Smooth muscle cell (in vitro differentiated cells): ENCODE measurements around the gene HAS3. TPM values are rescaled to one million over a fixed set of nuclear protein-coding genes. Genes with fewer than 3 reads are reported as not detected.

Experiments used
- DNase-seq: peaks from one replicate; lab custom pipeline; 2025; ENCODE audit not compliant: unreplicated experiment; lab: John Stamatoyannopoulos, UW
- H2AFZ ChIP-seq: fragments of 200-600 bp; sonication (generic); 2 replicates; pipeline ENCODE4 v1.6.0; 2016; ENCODE audit warnings: antibody characterized with exemption, low read depth, mild to moderate bottlenecking
- H3F3A ChIP-seq: fragments of 200-600 bp; sonication (generic); 2 replicates; pipeline ENCODE4 v1.6.0; 2017; ENCODE audit warnings: antibody characterized with exemption, low read depth
- H3K27ac ChIP-seq: fragments of 200-600 bp; sonication (generic); 2 replicates; pipeline ENCODE4 v1.5.1; 2016; ENCODE audit warnings: low read depth, mild to moderate bottlenecking
- H3K27me3 ChIP-seq: fragments of 200-600 bp; sonication (generic); 2 replicates; pipeline ENCODE4 v1.6.1; 2016; ENCODE audit warnings: low read depth, mild to moderate bottlenecking
- H3K36me3 ChIP-seq: fragments of 200-600 bp; sonication (generic); 2 replicates; pipeline ENCODE4 v1.5.1; 2016; ENCODE audit warnings: low read depth
- H3K4me1 ChIP-seq: fragments of 200-600 bp; sonication (generic); 2 replicates; pipeline ENCODE4 v1.5.1; 2016; ENCODE audit warnings: low read depth
- H3K4me2 ChIP-seq: fragments of 200-600 bp; sonication (generic); 2 replicates; pipeline ENCODE4 v1.6.0; 2016; ENCODE audit warnings: mild to moderate bottlenecking
- H3K4me3 ChIP-seq: fragments of 200-600 bp; sonication (generic); 2 replicates; pipeline ENCODE4 v1.5.1; 2016; ENCODE audit warnings: mild to moderate bottlenecking
- H3K79me2 ChIP-seq: fragments of 200-600 bp; sonication (generic); 2 replicates; pipeline ENCODE4 v1.6.0; 2016; ENCODE audit warnings: low read depth, mild to moderate bottlenecking
- H3K9ac ChIP-seq: fragments of 200-600 bp; sonication (generic); 2 replicates; pipeline ENCODE4 v1.6.0; 2016; ENCODE audit warnings: low read depth
- H3K9me3 ChIP-seq: fragments of 200-600 bp; sonication (generic); replicated peaks from 2 replicates; pipeline ENCODE4 v1.5.1; 2016; ENCODE audit warnings: low read depth
- H4K20me1 ChIP-seq: fragments of 200-600 bp; sonication (generic); 2 replicates; pipeline ENCODE4 v1.6.0; 2016; ENCODE audit warnings: low read depth
- CTCF ChIP-seq: fragments of 200-600 bp; sonication (generic); IDR thresholded peaks from 2 replicates; pipeline ENCODE4 v1.5.1; 2017; ENCODE audit warnings: borderline replicate concordance, mild to moderate bottlenecking, antibody characterized with exemption; ENCODE audit not compliant: insufficient read depth, poor library complexity, severe bottlenecking
- WGBS: methylation state at CpG from one replicate; pipeline ENCODE4 v1.1.7; 2016; ENCODE audit warnings: low lambda C conversion rate; 5-methylcytosine and 5-hydroxymethylcytosine counted together
- polyA plus RNA-seq: library from polyadenylated mRNA; unstranded; fragments of >200 nt; fragmentation: Nextera tagmentation; extraction: Ambion mirVana; gene quantifications from 2 replicates; pipeline ENCODE4 v1.2.1, GENCODE V29; 2016
- total RNA-seq: library from RNA; depleted of rRNA; stranded (reverse); fragments of >200 nt; gene quantifications from 2 replicates; pipeline ENCODE4 v1.2.3, GENCODE V29; 2014

HAS3 gene
- total and polyA plus RNA-seq, 2 experiments from 2014 or later: 0.39 to 2.7 TPM

GRCh38 chr16:69084289-69084688 is 21.2 kb upstream of the HAS3 start:
- no peak overlapping the region for H3K27ac ChIP-seq
- no peak for DNase-seq
- H3K4me3 ChIP-seq: no peak overlapping the region
- no peaks in the 10 kb centered on the region for H3K9me3 ChIP-seq
- H2AFZ ChIP-seq: no peak overlapping the region
- TF ChIP-seq CTCF: no peak
- peaks cover 11% of the 10 kb centered on the region for H3K4me1 ChIP-seq
- 72% methylated on average over 2 of the region's 2 CpGs for WGBS
- no peaks in the 10 kb centered on the region for H3F3A ChIP-seq
- H4K20me1 ChIP-seq: no peaks in the 10 kb centered on the region
- H3K27me3 ChIP-seq: no peaks in the 10 kb centered on the region
- H3K36me3 ChIP-seq: no peaks in the 10 kb centered on the region
- no peak overlapping the region for H3K9ac ChIP-seq
- no peak overlapping the region for H3K4me2 ChIP-seq
- H3K79me2 ChIP-seq: no peaks in the 10 kb centered on the region

DNA sequence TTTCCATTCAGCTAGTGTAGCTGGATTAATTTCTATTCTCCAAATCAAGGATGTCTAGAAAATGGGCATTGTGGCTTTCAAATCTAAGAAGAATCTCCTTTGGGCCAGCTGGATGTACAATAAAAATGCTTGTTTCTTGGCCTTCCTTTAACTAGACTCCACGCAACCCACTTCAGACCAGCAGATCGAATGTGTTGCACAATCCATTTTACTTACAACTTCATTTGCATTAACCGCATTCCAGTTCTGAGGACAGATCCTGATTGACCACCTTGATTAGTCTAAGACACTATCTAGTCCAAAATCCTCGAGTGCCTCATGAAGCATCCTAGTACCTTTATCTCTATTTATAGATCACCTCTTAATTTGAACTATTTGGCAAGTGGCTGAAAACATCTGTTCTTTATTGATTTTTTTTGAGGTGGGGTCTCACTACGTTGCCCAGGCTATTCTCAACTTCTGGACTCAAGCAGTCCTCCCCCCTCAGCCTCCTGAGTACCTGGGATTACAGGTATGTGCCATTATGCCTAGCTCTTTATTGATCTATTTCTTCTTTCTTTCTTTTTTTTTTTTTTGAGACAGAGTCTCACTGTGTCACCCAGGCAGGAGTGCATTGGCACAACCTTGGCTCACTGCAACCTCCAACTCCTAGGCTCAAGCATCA is 20.3 kb upstream of the HAS3 start:
- no peaks in the 10 kb centered on the region for H3F3A ChIP-seq
- WGBS: 94% methylated on average over 5 of the region's 5 CpGs
- no peak overlapping the region for H3K9ac ChIP-seq
- H3K4me3 ChIP-seq: no peak overlapping the region
- no peak overlapping the region for H2AFZ ChIP-seq
- H3K4me1 ChIP-seq: peaks cover 12% of the 10 kb centered on the region
- TF ChIP-seq CTCF: no peak
- no peaks in the 10 kb centered on the region for H3K36me3 ChIP-seq
- no peak for DNase-seq
- no peaks in the 10 kb centered on the region for H3K79me2 ChIP-seq
- no peaks in the 10 kb centered on the region for H3K27me3 ChIP-seq
- H3K4me2 ChIP-seq: no peak overlapping the region
- no peaks in the 10 kb centered on the region for H3K9me3 ChIP-seq
- no peak overlapping the region for H3K27ac ChIP-seq
- H4K20me1 ChIP-seq: no peaks in the 10 kb centered on the region

DNA sequence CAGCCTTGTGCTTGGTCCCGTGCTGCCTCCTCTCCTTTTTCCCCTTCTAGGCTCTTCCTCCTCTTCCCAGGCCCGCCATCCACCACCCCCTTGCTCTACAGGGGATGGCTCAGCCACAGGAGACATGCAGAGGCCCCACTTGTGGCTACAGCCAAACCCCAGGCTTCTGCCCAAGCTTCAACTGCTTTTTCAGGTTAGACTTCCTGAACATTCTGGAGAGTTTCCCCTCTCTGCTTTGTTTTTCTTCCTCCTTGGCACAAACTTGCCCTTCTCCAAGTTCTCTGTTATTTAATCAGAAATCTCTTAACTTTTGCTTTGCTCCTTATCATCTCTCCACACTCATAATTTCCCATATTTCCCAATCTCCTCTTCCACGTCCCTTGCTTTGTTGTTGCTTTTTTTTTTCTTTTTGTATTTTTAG is 18.3 kb upstream of the HAS3 start:
- Histone ChIP-seq H3K4me3 (no peak overlapping the region), H3K4me1 (peaks cover 12% of the 10 kb centered on the region), H4K20me1 (no peaks in the 10 kb centered on the region), H3K27ac (no peak overlapping the region), H3K27me3 (no peaks in the 10 kb centered on the region), H3K36me3 (no peaks in the 10 kb centered on the region), H3K9me3 (no peaks in the 10 kb centered on the region), H3F3A (no peaks in the 10 kb centered on the region), H2AFZ (no peak overlapping the region), H3K79me2 (no peaks in the 10 kb centered on the region), H3K4me2 (no peak overlapping the region), H3K9ac (no peak overlapping the region)
- 79% methylated on average over 3 of the region's 3 CpGs for WGBS
- TF ChIP-seq CTCF: no peak
- no peak for DNase-seq

- H3K79me2 ChIP-seq: no peaks in the 10 kb centered on the region
- no peak for TF ChIP-seq CTCF
- H2AFZ ChIP-seq: no peak overlapping the region
- no peaks in the 10 kb centered on the region for H4K20me1 ChIP-seq
- H3K4me3 ChIP-seq: no peak overlapping the region
- no peaks in the 10 kb centered on the region for H3K36me3 ChIP-seq
- no peaks in the 10 kb centered on the region for H3K9me3 ChIP-seq
- H3K4me2 ChIP-seq: no peak overlapping the region
- no peak overlapping the region for H3K27ac ChIP-seq
- no peaks in the 10 kb centered on the region for H3K27me3 ChIP-seq
- no peaks in the 10 kb centered on the region for H3F3A ChIP-seq
- 89% methylated on average over 4 of the region's 4 CpGs for WGBS
- DNase-seq: no peak
- no peak overlapping the region for H3K9ac ChIP-seq
- H3K4me1 ChIP-seq: peaks cover 12% of the 10 kb centered on the region
Measured at GRCh38 chr16:69088684-69089083, 16.8 kb upstream of the HAS3 start.
